Stimulated activated CD8-positive, alpha-beta memory T cell treated with anti-CD3 and anti-CD28 coated beads, Interleukin-12 subunit alpha, Interleukin-12 subunit beta, amount 100 ng/mL, for 1 hour (primary cell): ENCODE results near the gene SLC25A40.
"Not testable (repeated sequence)": the region's sequence is repeated elsewhere in the genome, so short reads cannot be mapped to it uniquely, and the experiment has no call there.

Source experiments
- DNase-seq: peaks from one replicate; pipeline ENCODE4 v3.0.0-alpha.2; 2020; ENCODE audit warnings: low read depth

The SLC25A40 gene

DNA sequence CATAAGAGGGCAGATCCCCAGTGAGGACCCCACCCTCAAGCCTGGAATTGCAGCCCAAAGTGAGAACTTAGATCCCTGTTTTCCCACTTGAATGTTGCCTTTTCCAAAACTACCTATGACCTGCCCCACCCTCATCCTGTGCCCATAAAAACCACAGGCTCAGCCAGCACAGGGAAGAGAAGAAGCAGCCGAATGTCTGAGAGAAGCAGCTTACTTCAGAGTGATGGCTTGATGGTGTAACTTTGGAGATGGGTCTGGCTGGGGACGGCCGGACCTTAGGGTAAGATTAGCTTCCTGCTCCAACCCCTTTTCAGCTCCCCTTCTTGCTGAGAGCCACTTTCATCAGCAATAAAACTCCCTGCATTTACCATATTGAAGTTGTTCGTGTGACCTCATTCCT, 5.7 kb downstream of the SLC25A40 start:
- DNase-seq = no peak

- not testable (repeated sequence) for DNase-seq
These were observed 9.6 kb downstream of the SLC25A40 start for GRCh38 chr7:87866533-87866932.

- no peak for DNase-seq
These were observed 10.1 kb downstream of the SLC25A40 start for GRCh38 chr7:87866089-87866488.

GRCh38 chr7:87858417-87859100, 17.6 kb downstream of the SLC25A40 start:
- DNase-seq = no peak

DNA sequence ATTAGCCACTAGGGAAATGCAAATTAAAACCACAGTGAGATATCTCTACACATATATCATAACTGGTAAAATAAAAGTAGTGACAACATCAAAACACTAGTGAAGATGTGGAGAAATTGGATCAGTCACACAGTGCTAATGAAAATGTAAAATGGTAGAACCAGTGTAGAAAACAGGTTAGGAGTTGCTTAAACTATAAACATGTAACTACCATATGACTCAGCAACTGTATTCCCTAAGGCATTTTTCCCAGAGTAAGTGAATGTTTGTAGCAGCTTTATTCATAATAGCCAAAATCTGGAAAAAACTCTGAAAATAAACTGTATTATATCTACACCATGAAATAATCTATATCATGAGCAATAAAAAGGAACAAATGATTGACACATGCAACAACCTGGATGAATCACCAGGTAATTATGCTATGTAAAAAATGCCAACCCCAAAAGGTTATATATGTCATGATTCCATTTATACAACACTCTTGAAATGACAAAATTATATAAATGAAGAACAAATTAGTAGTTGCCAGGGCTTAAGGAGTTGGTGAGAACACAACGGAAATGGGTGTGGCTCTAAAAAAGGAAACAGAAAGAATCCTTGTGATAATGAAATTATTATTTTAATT, 22.8 kb downstream of the SLC25A40 start:
- DNase-seq = no peak

DNA sequence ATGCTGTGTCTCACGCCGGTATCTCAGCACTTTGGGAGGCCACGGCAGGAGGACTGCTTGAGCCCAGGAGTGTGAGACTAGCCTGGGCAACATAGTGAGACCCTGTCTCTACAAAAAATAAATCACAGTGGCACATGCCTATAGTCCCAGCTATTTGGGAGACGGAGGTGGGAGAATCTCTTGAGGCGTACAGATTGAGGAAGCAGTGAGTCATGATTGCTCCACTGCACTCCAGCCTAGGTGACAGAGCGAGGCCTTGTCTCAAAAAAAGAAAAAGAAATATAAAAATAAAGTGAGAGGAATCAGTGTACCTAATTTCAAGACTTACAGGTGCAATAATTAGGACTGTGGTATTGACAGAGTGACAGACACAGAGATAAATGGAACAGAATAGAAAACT, 23.9 kb downstream of the SLC25A40 start:
- no peak for DNase-seq

- no peak for DNase-seq
These were observed 25.1 kb downstream of the SLC25A40 start for GRCh38 chr7:87850836-87851593.

DNA sequence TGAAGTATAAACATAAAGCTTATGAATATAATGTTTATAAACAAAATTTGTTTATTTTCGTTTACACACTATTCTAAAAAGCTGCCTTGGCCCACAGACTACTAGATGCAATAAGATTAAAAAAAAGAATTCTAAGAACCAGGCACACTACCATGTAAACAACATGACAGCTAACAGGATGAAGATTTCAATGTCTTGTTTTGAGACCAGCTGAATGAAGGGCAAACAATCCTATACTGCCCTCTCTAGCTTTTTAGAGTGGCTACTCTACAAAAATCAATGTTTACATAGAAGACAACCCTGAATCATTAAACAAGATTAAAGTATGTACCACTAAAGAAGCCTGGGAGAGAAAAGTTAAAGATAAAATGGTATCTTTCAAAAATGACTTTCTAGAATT, 38.6 kb downstream of the SLC25A40 start:
- no peak for DNase-seq

DNA sequence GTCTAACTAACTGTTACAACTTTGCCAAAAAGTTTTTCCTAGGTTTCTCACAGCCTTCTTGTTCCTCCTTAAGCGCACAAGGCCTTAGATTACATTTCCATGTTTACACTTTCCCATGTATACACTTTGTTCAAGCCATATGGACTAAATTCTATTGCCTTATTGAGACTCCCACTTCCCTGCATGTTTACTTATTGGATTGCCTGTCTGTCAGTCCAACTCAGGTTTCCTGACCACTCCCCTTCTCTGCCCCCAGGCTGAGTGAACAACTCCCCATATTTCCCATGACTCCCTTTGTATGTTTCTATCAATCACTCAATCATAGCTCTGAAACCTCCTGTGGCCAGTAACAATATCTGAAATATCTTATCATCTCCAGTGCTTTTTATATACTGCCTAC, 43.0 kb downstream of the SLC25A40 start:
- DNase-seq = no peak

DNA sequence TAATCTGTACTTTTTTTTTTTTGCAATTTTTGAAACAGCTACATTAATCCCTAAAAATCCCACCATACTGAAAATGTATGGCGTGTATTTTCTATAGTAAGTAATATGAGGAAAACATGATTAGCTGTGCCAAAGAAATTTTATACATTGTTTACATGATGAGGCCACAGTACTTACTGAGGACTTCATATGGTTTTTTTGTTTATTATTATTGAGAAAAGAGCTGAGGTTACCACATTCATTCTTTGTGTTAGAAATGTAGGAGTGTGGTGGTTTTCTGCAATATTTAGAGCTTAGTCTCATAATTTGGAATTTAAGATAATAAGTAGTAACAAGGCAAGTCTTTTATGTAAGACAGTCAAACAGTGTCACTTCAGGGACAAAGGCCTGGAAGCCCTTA, 45.1 kb downstream of the SLC25A40 start:
- no peak for DNase-seq

GRCh38 chr7:87828383-87828782, 47.8 kb downstream of the SLC25A40 start:
- DNase-seq = not testable (repeated sequence)

- not testable (repeated sequence) for DNase-seq
These were observed 50.8 kb downstream of the SLC25A40 start for GRCh38 chr7:87825369-87825768.

- DNase-seq = not testable (repeated sequence)
These were observed 54.1 kb downstream of the SLC25A40 start for GRCh38 chr7:87822056-87822455.

GRCh38 chr7:87818336-87818735, 57.8 kb downstream of the SLC25A40 start:
- DNase-seq = no peak

- DNase-seq = no peak
These were observed 59.8 kb downstream of the SLC25A40 start for GRCh38 chr7:87816389-87816788.

- DNase-seq = no peak
These were observed 65.4 kb downstream of the SLC25A40 start for GRCh38 chr7:87810726-87811125.

DNA sequence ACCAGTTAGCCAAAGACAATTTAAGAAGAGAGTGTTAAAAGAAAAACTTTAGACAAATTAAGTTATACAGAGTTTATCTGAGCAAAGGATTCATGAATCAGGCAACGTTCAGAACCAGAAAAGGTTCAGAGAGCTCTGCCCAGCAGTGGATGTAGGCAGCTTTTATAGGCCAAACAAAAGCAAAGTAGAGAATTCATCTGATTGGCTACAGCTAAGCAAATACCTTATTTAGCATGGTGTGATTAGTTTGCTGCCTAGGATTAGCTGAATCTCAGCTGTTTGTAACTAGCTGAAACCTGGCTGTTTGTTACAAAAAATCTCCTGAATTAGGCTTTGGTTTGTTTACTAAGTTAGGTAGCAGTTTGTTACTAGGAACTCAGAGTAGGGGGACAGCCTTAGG, 66.0 kb downstream of the SLC25A40 start:
- no peak for DNase-seq

GRCh38 chr7:87806150-87806549, 70.0 kb downstream of the SLC25A40 start:
- DNase-seq = no peak

DNA sequence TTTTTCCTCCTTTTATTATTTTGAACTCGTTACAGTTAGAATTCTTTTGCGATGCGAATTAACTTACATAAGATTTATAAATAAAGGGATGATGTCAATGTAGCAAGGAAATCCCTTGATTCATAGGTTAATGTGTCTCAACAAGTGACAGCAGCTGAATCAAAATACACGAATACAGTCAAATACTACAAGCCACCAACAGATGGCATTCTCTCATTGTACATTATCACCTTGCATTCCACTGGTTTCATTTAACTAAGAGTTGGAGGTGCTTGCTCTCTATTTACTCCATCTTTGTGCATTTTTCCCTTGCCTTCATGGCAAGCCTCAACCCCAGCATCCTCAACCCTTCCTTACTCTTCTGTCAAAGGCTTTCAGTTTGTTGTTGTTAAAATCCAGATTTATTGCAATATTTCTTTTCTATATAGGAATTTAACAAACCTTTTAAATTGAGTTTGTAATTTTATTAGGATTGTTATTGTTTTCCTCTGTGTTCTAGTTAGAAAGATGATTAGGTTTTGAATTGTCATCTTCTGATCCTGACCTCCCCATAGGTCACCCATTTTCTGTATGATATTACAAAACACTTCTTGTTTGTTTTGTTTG, 78.3 kb downstream of the SLC25A40 start:
- DNase-seq = no peak

DNA sequence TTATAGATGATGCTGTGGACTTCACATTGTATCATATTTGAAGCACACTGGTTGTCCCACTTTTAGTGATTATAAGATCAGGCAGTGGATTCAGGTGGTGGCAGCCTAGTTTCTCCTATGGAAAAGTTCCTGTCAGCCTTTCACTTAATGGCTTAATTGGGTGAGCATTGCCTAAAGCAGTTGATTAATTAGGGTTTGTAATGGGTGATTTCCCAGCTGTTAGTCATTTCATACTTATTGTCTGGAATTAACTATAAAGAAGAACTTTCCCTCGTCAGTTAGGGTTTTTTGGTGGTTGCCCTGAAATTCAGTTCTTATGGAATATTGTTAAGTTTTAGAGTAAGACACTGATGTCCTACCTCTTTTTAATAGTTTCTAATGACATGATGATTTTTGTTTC, 78.8 kb downstream of the SLC25A40 start:
- no peak for DNase-seq

DNA sequence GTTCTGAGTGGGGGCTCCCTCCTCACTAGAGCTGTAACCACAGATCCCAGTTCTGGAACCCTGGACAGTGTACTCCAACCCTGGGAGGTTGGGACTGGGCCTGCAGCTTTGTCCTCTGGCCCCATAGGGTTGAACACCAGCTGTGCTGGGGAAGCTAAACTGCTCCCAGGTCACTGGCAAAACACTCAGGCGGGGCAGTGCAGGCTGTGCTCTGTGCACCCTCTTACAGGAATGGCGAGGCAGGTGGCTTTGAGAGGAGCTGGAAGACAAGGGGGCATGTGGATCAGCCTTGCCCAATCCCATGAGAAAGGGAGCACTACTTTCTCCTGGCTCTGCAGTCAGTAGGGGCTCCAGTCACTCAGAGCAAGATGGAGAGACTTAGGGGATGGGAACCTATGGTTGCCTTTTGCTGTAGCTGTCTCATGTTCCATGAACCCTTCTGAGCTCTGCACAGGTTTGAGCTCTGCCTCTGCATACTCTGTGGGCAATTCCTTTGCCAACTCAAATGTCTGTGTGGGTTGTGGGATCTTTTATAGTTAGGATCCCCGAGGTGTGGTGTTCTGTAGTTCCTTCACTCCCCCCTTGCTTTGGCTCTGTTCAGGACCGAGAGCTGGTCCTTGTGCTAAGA, 90.7 kb downstream of the SLC25A40 start:
- DNase-seq = no peak

- DNase-seq = no peak
These were observed 91.7 kb downstream of the SLC25A40 start for GRCh38 chr7:87784424-87784823.
